ENCODE data around the gene MRPS11. TPM values are rescaled to one million over a fixed set of nuclear protein-coding genes. Genes with fewer than 3 reads are reported as not detected.
A peak's percentile ranks its signal among the peaks of the same experiment; 100 is the strongest.

Gene MRPS11
- total RNA-seq, 1 donor from 2014 or later: 31.1 TPM

GRCh38 chr15:88440021-88440420 lies 27.5 kb upstream of the MRPS11 start:
- FAIRE-seq (no peak), DNase-seq (ENCODE audit: low read depth) (peak; percentile 82)
- TF ChIP-seq CTCF (IDR thresholded peaks at IDR 0.05; ENCODE audit: insufficient read depth, low read length, severe bottlenecking): no peak
- Histone ChIP-seq H3K4me3 (ENCODE audit: low read depth, low read length) (no peak overlapping the region), H3K27me3 (ENCODE audit: control insufficient read depth, insufficient read depth, low read length) (no peaks in the 10 kb centered on the region), H3K36me3 (ENCODE audit: control insufficient read depth, insufficient read depth, low read length) (no peaks in the 10 kb centered on the region)

GRCh38 chr15:88441076-88441730 lies 26.3 kb upstream of the MRPS11 start:
- no peak for TF ChIP-seq CTCF (IDR thresholded peaks at IDR 0.05; ENCODE audit: insufficient read depth, low read length, severe bottlenecking)
- DNase-seq (ENCODE audit: low read depth) (no peak), FAIRE-seq (no peak)
- no peaks in the 10 kb centered on the region for H3K27me3 ChIP-seq (ENCODE audit: control insufficient read depth, insufficient read depth, low read length)
- no peak overlapping the region for H3K4me3 ChIP-seq (ENCODE audit: low read depth, low read length)
- H3K36me3 ChIP-seq (ENCODE audit: control insufficient read depth, insufficient read depth, low read length): no peaks in the 10 kb centered on the region

- Histone ChIP-seq H3K27me3 (ENCODE audit: control insufficient read depth, insufficient read depth, low read length) (no peaks in the 10 kb centered on the region), H3K4me3 (ENCODE audit: low read depth, low read length) (no peak overlapping the region), H3K36me3 (ENCODE audit: control insufficient read depth, insufficient read depth, low read length) (no peaks in the 10 kb centered on the region)
- DNase-seq (ENCODE audit: low read depth) (no peak), FAIRE-seq (no peak)
- no peak for TF ChIP-seq CTCF (IDR thresholded peaks at IDR 0.05; ENCODE audit: insufficient read depth, low read length, severe bottlenecking)
Observed at GRCh38 chr15:88447206-88447605, 20.3 kb upstream of the MRPS11 start.

GRCh38 chr15:88447741-88448140 lies 19.8 kb upstream of the MRPS11 start:
- FAIRE-seq (no peak), DNase-seq (ENCODE audit: low read depth) (no peak)
- no peak for TF ChIP-seq CTCF (IDR thresholded peaks at IDR 0.05; ENCODE audit: insufficient read depth, low read length, severe bottlenecking)
- H3K36me3 ChIP-seq (ENCODE audit: control insufficient read depth, insufficient read depth, low read length): no peaks in the 10 kb centered on the region
- H3K27me3 ChIP-seq (ENCODE audit: control insufficient read depth, insufficient read depth, low read length): no peaks in the 10 kb centered on the region
- H3K4me3 ChIP-seq (ENCODE audit: low read depth, low read length): no peak overlapping the region

GRCh38 chr15:88448991-88449461 lies 18.5 kb upstream of the MRPS11 start:
- H3K36me3 ChIP-seq (ENCODE audit: control insufficient read depth, insufficient read depth, low read length): no peaks in the 10 kb centered on the region
- no peaks in the 10 kb centered on the region for H3K27me3 ChIP-seq (ENCODE audit: control insufficient read depth, insufficient read depth, low read length)
- H3K4me3 ChIP-seq (ENCODE audit: low read depth, low read length): no peak overlapping the region
- no peak for TF ChIP-seq CTCF (IDR thresholded peaks at IDR 0.05; ENCODE audit: insufficient read depth, low read length, severe bottlenecking)
- DNase-seq (ENCODE audit: low read depth): no peak
- no peak for FAIRE-seq

GRCh38 chr15:88449581-88449980 lies 17.9 kb upstream of the MRPS11 start:
- no peak for FAIRE-seq
- H3K27me3 ChIP-seq (ENCODE audit: control insufficient read depth, insufficient read depth, low read length): no peaks in the 10 kb centered on the region
- H3K36me3 ChIP-seq (ENCODE audit: control insufficient read depth, insufficient read depth, low read length): no peaks in the 10 kb centered on the region
- DNase-seq (ENCODE audit: low read depth): no peak
- H3K4me3 ChIP-seq (ENCODE audit: low read depth, low read length): no peak overlapping the region
- TF ChIP-seq CTCF (IDR thresholded peaks at IDR 0.05; ENCODE audit: insufficient read depth, low read length, severe bottlenecking): no peak
